HCT116 (cell line): ENCODE results near the gene CUL4A. TPM values are rescaled to one million over a fixed set of nuclear protein-coding genes. Genes with fewer than 3 reads are reported as not detected.

Source experiments
- microRNA-seq: library from miRNA; unstranded; fragments of <30 nt; microRNA quantifications from one replicate; pipeline ENCODE4, GENCODE V29; 2016; ENCODE audit warnings: borderline number of aligned reads
- total RNA-seq: library from RNA; stranded (reverse); gene quantifications from one replicate; pipeline ENCODE4 v1.2.1, GENCODE V29; 2021; ENCODE audit not compliant: unreplicated experiment

Gene CUL4A
- total RNA-seq, 1 experiment from 2014 or later = 76.5 TPM

Small RNA genes within 50 kb of the gene (microRNA-seq; reads per million reads assigned to microRNA genes)
- not detected for gene MIR8075

Other genes with a start within 250 kb of the CUL4A start
- 19.3 TPM for gene MCF2L, start 240.4 kb upstream of the CUL4A start, total RNA-seq
- not detected for gene F7, start 103.8 kb upstream of the CUL4A start, total RNA-seq
- 4.0 TPM for gene F10, start 86.8 kb upstream of the CUL4A start, total RNA-seq
- gene PROZ, start 51.0 kb upstream of the CUL4A start, total RNA-seq = not detected
- gene PCID2, start 944 bp upstream of the CUL4A start, total RNA-seq = 73.3 TPM
- 158 TPM for gene LAMP1, start 87.6 kb downstream of the CUL4A start, total RNA-seq
- 30.3 TPM for gene GRTP1, start 154.5 kb downstream of the CUL4A start, total RNA-seq
- gene ADPRHL1, start 243.9 kb downstream of the CUL4A start, total RNA-seq = 12.6 TPM